Stimulated activated CD4-positive, alpha-beta T cell treated with anti-CD3 and anti-CD28 coated beads, TNF-alpha, amount 100 ng/mL, for 24 hours (primary cell): ENCODE results near the gene COPZ2.
"Not testable (repeated sequence)": the region's sequence is repeated elsewhere in the genome, so short reads cannot be mapped to it uniquely, and the experiment has no call there.

Experiments
- DNase-seq, 3 experiments: peaks; one replicate each; pipeline ENCODE4 v3.0.0-alpha.2; 2020; ENCODE audit warnings: low read depth in 3 of 3

Gene COPZ2

DNA sequence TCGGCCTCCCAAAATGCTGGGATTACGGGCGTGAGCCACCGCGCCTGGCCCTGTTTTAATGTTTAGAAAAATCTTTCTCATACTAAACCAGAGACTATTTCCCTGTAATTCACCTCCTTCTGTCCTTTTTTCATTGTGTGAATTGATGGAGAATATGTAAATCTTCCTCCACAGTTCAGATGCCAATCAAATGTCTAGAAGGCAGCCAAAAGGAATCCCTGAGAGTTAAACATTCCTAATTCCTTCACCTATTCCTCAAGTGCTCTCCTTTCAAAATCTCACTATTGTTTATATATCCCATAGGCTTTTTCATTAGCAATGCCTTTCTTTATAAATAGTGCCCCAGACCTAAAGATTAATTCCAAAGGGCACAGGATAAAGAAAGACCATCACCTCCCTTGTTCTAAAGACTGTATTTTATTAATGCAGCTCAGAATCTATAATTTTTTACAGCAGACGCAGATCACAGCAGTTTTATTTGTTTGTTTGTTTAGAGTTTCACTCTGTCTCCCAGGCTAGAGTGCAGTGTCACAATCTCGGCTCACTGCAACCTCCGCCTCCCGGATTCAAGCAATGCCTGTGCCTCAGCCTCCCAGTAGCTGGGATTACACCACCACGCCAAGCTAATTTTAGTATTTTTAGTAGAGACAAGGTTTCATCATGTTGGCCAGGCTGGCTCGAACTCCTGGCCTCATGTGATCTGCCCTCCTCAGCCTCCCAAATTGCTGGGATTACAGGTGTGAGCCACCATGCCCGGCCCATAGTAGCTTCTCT lies 30.5 kb downstream of the COPZ2 start:
- DNase-seq: no peak

DNA sequence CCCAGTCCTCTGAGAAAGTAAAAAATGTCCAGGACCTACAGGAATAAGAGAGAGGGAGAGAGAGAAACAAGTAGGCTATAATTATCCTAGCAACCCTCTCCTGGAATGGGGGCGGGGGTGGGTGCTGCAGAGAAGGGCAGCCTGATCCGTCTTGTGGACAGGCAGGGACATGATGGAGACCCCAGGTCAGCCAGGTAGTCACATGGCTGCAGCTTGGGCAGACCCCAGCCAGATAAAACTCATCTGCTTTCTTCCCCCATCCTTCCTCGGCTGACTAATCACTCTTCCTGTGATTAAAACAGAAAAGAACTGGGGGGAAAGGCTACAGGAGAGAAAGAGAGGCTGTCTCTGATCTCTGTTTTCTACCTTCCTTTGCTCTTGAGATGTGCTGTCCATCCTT lies 32.6 kb downstream of the COPZ2 start:
- DNase-seq: no peak

DNA sequence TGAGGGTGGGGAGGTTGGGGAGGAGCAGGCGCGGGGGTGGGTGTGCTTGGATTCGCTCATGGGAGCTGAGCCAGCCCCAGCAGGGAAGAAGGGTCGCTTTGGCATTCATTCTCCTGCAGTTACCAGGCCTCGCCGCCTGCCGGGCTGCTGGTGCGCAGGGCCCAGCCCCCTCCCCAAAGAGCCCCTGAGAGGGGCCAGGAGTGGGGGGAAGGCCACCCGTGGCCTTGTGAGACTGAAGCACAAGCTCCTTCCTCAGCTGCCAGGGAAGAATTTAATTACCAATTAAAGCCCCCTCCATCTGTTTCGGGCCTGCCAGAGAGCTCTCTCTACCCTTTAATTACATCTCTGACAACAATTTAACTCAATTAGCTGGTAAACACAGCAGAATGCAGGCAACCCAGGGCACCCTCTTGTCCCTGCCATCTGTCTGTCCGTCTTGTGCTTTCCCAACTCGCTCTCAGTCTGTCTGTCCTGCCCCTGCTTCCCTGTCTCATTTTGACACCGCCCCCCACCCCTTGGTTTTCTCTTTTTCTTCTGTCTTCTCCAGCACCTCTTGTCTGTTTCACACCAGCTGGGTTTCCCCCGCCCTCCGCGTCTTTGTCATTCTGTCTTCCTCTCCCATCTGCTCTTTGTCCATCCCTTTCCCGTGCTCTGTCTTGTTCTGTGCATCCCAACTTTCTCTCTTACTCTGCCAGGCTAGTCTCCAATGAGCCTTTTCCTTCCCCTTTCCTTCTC lies 34.0 kb downstream of the COPZ2 start:
- no peak for DNase-seq

DNA sequence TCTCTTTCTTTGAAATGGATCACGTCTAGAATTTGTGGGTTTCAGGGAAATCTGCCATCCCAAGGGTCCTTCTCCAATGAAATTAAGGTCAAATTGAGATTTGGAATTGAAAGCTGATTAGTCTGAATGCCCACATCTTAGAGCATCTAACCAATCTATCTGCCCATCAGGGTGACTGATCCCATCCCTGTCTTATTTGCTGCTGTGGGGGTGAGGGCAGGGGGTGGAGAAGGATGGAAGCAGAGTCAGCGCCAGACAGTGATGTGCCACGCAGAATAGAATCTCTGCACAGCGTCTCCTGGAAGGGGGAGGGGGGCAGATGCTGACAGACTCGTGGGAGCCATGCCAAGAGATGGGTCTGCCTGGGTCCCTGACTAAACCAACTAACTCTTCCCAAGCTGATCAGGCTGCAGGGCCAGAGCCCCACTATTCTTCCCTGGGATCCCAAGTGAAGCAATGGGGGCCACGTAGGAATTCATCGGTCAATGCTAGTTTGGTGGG lies 34.6 kb downstream of the COPZ2 start:
- DNase-seq: no peak

DNA sequence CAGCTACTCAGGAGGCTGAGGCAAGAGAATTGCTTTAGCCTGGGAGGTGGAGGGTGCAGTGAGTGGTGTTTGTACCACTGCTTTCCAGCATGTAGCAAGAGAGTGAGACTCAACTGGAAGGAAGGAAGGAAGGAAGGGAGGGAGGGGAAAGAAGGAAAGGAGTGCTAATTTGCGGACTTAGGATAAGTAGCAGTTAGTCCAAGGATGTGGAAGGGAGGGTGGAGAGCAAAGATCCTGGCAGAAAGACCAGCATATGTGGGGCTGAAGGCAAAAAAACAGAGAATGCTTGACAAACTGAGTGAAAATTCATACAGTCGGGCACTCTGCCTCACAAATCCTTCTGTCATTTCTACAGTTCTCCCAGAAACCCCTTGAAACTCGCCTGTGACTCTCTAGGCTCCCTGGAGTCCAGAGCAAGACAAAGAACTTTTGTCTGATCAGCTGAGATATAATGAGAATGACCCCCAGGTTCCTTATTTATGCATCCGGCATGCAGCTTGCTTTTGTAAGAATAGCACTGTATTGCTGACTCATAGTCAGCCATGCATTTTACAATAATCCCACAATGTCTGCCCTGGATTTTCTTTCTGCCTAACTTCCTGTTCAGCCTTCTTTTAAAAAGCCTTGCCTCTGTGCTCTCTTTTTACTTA lies 35.2 kb downstream of the COPZ2 start:
- no peak for DNase-seq

DNA sequence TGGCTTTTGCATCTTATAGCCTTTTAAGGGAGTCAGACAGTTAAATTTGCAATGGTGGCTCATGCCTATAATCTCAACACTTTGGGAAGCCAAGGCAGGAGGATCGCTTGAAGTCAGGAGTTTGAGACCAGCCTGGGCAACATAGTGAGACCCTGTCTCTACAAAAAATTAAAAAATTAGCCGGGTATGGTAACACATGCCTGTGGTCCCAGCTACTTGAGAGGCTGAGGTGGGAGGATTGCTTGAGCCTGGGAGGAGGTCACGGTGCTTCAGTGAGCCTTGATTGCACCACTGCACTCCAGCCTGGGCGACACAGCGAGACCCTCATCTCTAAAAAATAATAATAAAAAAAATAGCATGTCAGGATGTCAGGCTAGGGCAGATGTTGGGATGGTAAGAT lies 35.9 kb downstream of the COPZ2 start:
- not testable (repeated sequence) for DNase-seq

DNA sequence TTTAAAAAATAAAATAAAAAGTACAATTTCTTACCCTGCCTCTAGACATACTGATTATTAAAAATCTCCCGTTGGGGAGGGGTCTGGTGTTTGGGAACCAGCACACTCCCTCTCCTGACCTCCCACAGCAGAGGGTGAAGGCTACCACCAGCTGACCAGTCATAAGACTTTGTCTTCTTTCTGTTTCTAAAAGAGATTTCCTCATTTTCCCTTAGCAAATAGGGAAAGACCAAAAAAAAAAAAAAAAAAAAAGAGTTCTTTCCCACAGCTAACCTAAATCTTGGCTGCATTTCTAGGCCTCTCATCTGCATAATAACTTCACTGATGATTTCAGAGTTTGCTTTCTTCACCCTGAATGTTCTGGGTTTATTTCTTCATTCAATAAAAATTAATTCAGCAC lies 36.4 kb downstream of the COPZ2 start:
- no peak for DNase-seq

DNA sequence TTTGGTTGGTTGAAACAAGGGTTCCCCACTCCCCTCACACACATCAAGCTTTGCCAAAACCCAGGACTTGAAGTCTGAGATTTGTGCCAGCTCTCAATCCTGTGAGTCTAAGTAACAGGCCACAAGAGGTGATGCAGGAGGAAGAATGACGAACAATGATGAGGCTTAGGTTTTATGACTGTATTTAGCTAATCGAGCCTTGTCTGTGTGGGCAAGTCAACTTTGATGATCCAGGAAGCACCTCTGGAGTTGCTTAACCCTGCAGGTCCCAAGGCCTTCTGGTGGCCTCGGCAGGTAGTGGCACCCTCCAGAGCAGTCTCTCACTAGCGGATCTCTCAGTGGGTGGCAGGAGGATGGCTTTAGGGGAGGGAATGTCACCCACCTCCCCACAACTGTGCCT lies 38.0 kb downstream of the COPZ2 start:
- no peak for DNase-seq

DNA sequence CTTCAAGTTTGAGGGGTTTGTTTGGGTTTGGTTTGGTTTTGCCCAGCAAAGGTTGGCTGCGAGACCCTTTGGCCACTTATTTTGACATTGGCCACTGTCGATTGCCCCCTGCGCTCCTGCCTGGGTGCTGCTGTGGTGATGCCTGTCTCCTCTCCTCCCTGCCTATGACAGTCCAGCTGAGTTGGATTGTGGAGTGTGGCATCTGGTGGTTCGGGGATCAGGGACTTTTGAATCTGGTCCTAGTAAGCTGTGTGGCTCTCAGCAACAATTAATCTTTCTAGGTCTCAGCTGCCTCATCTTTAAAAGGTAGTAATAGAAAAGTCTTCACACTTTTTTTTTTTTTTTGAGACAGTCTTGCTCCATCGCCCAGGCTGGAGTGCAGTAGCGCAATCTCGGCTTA lies 39.6 kb downstream of the COPZ2 start:
- DNase-seq: no peak

DNA sequence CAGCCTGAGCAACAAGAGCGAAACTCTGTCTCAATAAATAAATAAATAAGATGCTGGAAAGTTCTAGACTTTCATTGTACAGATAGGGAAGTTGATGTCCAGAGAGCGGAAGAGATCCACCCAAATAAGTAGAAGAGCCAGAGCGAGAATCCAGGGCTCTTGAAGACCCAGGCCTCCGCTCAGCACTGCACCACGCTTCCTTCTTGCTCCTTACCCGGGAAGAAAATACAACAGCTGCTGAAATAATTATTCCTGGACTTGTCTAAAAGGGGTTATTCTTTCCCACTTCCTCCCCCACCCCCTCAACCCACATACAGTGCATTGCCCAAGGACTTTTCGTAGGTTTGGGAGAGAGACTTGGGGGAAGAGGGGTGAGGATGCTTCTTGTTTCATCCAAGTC lies 40.0 kb downstream of the COPZ2 start:
- no peak for DNase-seq

DNA sequence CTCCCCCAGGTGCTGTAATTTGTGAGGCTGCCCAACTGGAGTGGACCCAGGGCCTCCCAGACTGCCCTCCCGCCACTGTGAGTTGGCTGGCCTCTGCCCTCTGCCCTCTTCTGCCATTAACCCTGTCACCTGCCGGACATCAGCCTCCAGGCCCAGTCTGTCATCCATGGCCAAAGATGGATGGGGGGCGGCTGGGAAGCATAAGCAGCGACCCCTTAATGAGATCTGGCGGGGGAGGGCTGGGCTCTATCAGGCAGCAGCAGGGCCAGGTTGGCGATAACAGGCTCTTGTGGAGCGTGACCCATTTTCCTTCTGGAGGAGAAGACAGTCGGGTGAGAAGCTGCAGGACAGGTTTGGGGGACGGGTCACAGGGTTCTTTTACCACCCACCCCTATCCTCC lies 41.4 kb downstream of the COPZ2 start:
- no peak for DNase-seq

DNA sequence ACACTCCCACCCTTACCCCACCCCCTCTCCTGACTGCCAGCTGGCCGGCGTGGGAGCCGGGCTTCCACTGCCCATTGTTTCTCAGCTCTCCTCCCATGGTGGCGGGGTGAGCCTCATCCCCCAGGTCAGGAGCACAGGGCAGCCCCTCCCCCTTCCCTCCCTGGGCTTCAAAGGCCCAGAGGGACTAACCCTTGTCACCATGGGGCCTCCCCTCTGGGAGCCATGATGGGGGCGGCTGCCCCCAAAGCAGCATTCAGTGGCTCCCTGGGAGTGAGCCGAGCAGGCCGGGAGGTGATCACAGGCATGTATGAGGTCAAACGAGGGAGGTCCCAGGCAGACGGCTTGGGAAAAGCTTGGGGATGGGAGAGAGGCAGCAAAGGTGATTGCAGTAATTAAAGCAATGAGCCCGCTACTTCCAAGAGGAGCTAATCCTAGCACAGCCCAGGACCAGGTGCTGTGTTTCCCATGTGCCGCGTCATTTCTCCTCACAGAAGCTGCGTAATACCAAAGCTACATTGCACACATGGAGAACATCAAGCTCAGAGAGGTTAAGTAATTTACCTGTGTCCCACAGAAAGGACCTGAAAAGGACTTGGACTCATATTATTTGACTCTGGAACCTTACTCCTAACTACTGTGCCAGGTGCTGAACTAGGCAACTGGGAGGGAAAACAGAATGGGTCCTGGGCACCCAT lies 42.2 kb downstream of the COPZ2 start:
- no peak for DNase-seq

DNA sequence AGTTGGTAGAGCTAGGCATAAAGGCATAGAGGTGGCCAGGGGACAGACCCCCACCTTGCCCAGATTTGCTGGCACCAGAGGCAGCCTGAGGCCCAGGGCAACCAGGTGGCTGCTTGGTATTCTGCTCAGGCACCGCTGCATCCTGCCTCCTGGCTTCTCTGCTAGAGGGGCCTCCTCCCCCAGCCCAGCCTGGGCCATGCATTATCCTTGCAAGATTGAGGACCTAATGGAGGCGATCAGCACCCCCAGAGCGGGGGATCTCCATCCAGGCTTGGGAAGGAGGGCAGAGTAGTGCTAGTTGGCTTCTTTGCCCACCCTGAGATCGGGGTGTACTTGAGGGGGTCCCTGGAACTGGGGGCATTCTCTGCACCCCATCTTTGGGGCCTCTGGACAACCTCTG lies 42.9 kb downstream of the COPZ2 start:
- no peak for DNase-seq

DNA sequence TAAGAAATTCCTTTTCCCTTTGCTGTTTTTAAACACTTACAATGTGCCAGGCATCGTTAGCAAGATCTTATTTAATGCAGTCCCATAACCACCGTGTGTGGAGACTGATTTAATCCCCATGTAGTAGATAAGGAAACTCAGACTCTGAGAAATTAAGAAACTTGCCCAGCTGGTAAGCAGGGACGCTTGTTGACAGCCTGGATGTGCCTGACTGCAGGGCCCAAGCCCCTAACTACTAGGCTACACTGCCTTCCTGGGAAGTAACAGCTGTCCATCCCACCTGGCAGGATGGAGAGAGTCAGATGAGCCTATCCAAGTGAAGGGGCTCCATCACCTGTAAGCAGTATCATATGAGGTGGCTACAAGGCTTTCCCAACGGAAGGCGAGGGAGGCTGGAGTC lies 43.6 kb downstream of the COPZ2 start:
- no peak for DNase-seq

DNA sequence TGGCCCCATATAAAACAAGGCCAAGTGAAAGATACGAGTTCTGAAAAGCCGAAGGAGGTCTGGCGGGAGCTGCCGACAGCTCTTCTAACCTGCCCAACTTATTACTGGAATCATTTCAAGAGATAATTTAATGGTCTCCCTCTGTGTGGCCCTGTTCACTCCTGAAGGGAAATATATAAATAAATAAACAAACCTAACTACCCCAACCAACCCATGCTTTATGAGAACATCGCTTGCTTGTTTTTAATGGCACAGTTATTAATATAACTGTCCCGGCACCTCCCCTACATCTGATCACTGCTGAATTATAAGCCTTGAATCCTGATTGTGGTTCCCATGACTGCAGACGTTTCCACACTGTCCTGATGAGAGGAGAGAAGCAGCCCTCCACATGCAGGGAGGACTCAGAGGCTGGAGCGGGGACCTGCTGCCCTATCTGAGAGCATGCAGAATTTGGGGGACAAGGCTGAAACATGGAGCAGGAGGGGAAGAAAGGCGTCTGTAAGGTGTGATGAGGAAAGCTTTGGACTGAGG lies 44.5 kb downstream of the COPZ2 start:
- DNase-seq: no peak

DNA sequence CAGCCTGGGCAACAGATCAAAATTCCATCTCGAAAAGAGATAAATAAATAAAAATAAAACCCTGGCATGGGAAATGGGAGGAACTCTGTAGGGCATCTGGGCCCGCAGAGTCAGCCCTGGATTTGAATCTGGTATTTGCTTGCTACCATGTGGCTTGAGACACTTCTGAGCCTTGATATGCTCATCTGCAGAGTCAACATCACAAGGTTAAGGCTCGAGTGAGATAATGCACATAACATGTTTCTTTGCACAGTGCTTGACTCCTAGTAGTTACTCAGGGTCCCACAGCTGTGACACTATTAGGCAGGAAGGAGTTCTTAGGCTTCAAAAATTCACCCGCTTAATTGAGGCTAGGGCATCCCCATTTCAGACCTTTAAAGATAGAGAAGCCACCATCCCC lies 45.4 kb downstream of the COPZ2 start:
- DNase-seq: no peak

DNA sequence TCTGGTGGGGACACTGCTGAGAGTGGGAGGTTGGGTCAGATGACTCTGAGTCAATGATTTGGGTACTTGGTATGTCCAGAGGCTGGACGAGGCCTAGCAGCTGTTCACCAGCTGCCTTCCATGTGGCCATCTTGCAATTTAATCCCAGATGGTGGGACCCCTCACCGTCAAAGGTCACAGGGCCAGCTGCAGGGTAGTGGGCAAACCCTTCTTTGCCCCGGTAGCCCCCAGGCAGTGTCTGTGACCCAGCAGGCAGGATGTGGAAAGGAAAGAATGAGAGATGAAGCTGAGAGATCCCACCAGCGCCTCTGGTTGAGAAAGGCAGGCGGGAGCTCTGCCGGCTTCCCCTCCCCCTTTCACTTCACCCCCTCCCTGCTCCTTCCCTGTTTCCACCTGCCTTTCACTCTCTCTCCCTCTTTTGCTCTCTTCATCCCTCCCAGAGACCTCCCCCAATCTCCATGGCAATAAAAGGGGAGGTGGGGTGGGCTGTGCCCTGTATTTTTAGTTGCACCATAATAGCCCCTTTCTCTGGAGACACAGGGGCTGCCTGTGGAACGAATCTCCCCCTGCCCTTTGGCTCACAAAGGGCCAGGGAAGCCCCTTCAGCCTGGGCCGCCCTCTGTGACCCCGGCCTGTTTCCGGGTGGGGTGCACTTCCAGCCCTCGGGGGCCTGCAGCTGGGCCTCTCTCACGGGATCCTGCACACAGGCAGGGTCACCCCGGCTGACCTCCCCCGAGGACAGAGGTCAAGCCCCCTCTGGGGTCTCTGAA lies 46.5 kb downstream of the COPZ2 start:
- DNase-seq: no peak

DNA sequence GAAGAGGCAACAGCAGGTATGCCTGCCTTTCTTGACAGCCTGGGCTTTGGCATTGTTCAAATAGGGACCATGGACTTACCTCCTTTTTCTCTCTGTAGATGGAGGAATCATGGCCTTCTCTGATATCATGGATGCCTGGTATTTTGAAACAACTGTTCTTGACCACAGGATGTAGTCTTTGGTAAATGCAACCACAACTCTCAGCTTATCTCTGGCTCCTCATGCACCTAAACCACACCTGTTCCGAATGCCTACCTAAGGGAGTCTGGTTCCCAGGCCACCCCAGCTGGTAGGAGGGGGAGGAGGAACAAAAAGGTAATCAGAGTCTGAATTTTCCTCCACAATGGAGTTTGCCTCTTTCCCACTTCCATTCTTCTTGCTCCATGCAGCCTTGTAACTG lies 47.9 kb downstream of the COPZ2 start:
- DNase-seq: no peak

DNA sequence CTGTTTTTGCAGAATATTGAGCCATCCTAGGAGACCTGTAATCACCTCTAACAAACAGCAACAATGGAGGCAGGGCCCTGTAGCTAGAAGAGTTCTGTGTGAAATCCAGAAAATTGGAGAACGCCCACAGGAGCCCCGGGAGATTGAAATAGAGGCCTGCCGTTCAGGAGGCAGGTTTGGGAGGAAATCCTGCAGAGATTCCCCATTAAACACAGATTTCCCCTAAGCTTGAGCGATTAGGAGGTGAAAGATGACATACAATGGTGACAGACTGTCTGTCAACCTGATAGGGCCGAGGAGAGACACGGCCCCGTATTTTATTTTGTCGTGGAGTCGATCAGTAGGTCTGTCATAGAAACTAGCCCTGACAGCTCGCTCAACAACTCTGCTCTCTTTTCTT lies 48.4 kb downstream of the COPZ2 start:
- DNase-seq: no peak

DNA sequence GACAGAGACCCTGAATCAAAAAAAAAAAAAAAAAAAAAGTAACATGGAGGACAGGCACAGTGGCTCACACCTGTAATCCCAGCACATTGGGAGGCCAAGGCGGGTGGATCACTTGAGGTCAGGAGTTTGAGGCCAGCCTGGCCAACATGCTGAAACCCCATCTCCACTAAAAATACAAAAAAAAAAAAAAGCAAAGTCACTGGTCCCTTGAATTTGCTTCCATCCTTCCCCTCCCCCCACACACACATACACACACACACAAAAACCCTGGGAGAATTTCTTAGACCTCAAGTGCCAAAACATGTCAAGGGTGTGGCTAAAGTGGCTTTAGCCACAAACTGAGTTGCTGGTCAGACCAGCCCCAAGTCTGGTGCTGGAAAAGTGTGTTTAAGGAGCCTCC lies 49.2 kb downstream of the COPZ2 start:
- not testable (repeated sequence) for DNase-seq

DNA sequence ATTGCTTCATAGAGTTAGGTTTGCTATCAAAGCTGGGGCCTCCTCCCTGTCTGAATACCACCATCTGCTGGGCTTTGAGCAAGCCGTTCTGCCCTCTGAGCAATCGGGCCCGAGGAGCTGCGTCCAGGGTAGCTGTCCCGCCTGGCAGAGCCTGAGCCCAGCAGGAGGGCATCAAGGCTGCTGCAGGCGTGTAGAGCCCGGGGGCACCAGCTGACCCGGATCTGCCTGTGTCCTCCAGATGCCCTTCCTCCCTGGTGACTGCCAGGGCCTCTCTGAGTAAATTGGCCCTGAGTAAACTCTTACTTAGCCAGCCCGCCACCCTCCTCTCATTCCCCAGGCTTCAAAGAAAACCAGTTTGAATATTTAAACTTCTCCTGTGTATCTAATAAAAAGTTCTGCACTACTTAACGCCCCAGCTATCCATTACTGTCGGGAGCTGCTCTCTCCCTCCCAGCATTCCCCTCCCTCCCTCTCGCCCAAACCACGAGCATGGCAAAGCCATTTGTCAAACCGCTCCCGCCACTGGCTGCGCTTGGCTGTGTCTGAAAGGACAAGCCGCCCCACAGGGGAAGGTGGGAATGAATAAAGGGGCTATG lies 50.3 kb downstream of the COPZ2 start:
- DNase-seq: no peak
